Choroid plexus epithelial cell (primary cell): ENCODE measurements around the gene SYCE1L.
"Not testable (repeated sequence)": the region's sequence is repeated elsewhere in the genome, so short reads cannot be mapped to it uniquely, and the experiment has no call there.

Experiments
- DNase-seq: peaks from one replicate; pipeline ENCODE4 v3.0.0-alpha.2; 2010; ENCODE audit warnings: low read depth
- H3K4me3 ChIP-seq: 2 replicates; pipeline ENCODE4 v1.5.1; 2011; ENCODE audit warnings: low read depth, mild to moderate bottlenecking, control low read depth, low read length, moderate library complexity
- TF ChIP-seq, protein P1 (sequence below): conservative IDR thresholded peaks from 2 replicates; pipeline ENCODE4 v1.5.1; 2011; ENCODE audit warnings: low read depth, mild to moderate bottlenecking, control low read depth, inconsistent platforms, low read length, moderate library complexity

The SYCE1L gene

DNA sequence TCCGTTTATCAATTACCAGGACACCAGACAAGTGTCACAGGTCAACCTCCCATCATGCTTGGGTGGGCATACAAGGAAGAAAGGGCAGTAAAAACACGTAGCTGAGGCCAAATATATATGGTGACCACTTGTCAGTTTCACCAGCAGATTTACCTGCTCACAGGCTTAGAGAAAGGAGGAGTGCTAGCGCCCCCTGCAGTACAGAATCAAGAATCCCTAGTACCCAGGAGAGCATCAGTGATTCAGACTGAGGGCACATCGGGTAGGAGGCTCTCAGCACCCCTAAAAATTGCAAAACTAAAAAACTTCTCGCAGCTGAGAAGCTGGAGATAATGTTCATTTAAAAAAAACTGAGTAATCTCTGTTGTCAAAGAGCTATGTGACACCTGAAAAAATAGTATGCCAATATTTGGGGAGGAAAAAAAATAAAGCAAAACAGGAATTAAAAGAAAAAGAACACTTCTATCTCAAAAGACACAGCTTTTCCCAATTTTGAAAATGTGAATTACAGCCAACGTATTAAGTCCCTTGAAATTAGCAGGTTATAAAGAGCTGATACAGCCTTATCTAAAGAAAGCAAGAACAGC is 29.5 kb upstream of the SYCE1L start:
- peak; percentile 61 for DNase-seq
- H3K4me3 ChIP-seq = no peak overlapping the region
- TF ChIP-seq, protein P1, sequence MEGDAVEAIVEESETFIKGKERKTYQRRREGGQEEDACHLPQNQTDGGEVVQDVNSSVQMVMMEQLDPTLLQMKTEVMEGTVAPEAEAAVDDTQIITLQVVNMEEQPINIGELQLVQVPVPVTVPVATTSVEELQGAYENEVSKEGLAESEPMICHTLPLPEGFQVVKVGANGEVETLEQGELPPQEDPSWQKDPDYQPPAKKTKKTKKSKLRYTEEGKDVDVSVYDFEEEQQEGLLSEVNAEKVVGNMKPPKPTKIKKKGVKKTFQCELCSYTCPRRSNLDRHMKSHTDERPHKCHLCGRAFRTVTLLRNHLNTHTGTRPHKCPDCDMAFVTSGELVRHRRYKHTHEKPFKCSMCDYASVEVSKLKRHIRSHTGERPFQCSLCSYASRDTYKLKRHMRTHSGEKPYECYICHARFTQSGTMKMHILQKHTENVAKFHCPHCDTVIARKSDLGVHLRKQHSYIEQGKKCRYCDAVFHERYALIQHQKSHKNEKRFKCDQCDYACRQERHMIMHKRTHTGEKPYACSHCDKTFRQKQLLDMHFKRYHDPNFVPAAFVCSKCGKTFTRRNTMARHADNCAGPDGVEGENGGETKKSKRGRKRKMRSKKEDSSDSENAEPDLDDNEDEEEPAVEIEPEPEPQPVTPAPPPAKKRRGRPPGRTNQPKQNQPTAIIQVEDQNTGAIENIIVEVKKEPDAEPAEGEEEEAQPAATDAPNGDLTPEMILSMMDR = peak; percentile 75

DNA sequence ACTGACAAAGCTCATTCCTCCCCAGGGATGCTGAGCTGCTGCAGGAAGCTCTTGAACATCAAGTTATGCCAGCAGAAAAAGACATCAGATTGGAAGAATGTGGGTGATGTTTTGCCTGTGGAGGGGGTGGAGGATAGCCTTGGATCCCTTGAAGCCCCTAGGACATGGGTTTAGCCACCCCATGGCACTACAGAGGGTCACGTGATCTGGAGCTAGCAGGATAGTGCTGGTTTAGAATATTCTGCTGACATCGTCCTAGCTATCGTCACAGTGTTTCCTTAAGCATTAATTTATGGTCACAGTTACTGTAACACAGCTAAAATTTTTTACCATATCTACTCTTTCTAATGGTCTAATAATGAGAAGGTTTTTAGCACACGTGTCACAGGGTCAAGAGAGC is 28.4 kb upstream of the SYCE1L start:
- TF ChIP-seq, protein P1 = no peak
- no peak overlapping the region for H3K4me3 ChIP-seq
- DNase-seq = no peak

DNA sequence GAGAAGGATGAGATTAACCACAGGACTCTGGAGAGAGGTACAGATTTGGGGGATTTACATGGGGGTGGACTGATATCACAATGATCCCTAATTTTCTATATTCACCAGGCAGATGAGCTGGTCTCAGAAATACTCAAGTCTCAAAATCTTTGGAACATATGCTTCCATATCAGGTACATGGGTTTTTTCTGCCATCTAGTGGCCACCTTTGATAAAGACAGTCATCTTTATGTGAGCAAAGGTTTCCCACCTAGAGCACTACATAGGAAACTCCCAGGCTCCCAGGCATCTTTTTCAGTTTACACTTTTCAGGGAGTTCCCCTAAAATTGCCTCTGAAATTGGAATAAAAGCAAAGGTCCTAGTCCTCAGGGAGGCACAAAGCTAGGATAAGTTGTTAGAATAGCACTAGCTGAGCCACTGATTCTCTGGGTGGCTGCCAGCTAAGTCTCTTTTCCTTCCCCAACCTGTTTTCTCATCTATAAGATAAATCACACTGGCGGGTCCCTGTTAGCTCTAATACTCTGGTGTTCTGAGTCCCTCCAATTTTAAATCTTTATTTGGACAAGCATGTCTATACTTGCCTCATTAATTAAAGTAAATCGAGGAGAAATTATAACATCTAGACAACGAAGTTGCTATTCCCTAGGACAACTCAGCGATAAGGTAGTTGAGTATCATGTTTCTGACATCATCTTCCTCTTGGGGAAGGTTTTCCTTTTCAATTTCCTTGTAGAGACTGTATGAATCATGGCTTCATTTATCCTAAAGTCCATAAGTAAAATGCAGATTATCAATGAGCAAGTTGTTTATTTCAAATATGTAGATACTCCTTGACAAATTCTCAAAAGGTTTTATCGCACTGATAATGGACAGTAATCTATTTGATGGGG is 27.2 kb upstream of the SYCE1L start:
- TF ChIP-seq, protein P1 = peak; percentile 67
- DNase-seq = peak; percentile 79
- no peak overlapping the region for H3K4me3 ChIP-seq

DNA sequence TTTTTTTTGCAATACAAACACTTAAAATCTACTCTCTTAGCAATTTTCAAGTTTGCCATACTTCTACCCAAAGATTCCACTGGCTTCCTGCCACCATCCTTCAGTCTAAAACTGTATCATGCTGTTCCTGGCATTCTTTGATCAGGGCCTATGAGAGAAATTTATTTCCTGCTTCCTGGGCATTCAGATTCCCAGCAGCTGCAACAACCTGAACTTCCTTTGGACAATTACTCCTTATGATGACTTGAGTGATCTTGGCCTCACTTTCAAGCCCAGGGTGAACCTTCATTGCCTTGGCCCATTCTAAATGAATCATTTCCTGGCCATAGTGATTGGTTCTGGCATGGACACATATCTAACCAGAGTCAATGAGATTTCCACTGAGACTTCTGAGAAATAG is 26.3 kb upstream of the SYCE1L start:
- DNase-seq = peak; percentile 5
- TF ChIP-seq, protein P1 = no peak
- no peak overlapping the region for H3K4me3 ChIP-seq

DNA sequence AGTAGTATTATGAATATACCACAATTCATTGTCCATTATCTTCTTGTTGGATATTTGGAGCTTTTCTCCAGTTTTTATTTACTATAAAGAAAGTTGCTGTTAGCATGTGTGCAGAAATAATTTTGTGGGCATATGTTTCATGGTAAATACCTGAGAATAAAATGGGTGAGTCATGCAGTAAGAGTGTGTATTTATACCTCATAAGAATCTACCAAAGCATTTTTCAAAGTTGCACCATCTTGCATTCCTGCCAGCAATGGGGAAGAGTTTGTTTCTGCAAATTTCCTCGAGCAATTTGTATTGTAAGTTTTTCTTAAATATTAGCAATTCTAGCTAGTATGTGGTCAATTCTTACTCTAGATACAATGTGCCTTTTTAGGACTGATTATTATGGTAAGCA is 16.1 kb upstream of the SYCE1L start:
- TF ChIP-seq, protein P1 = no peak
- no peak overlapping the region for H3K4me3 ChIP-seq
- DNase-seq = peak; percentile 28

DNA sequence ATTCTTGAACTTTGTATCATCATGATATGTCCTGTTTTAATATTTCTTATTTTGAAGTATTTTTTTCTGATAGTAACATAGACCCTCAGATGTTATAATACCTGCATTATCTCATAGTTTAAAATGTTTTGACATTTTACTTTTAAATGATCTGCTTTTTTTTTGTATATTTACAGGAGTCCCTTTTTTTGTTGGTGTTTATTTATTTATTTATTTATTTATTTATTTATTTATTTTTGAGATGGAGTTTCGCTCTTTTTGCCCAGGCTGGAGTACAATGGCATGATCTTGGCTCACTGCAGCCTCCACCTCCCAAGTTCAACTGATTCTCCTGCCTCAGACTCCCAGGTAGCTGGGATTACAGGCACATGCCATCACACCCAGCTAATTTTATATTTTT is 12.9 kb upstream of the SYCE1L start:
- DNase-seq, H3K4me3 ChIP-seq: not testable (repeated sequence)

DNA sequence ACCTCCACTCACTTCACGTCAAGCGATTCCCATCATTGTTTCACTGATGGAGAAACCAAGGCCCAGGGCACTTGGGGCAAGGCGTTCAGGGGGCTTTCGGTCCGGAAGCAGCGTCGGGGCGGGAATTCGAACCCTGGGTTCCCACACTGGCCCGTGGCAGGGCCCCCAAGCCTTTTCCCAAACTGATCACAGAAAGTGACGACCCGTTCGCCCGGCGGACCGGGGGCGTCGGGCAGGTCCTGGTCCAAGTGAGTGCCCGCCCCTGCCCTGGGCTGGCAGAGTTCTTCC is 9.1 kb upstream of the SYCE1L start:
- TF ChIP-seq, protein P1 = no peak
- no peak for DNase-seq
- H3K4me3 ChIP-seq = peak overlapping the region; percentile 91
